Fibroblast of pulmonary artery (primary cell): ENCODE results near the gene SUMF2.
"Not testable (repeated sequence)": the region's sequence is repeated elsewhere in the genome, so short reads cannot be mapped to it uniquely, and the experiment has no call there.

ENCODE experiments used
- DNase-seq: peaks from one replicate; pipeline ENCODE4 v3.0.0-alpha.2; 2010; ENCODE audit warnings: low read depth
- H3K4me3 ChIP-seq: replicated peaks from 2 replicates; pipeline ENCODE4 v1.5.1; 2011; ENCODE audit warnings: low read depth, mild to moderate bottlenecking, control low read depth, low read length, moderate library complexity
- TF ChIP-seq, protein P1 (sequence below): IDR thresholded peaks from 2 replicates; pipeline ENCODE4 v1.5.1; 2011; ENCODE audit warnings: mild to moderate bottlenecking, control low read depth, low read length, inconsistent platforms; ENCODE audit errors: missing control alignments

Gene SUMF2

DNA sequence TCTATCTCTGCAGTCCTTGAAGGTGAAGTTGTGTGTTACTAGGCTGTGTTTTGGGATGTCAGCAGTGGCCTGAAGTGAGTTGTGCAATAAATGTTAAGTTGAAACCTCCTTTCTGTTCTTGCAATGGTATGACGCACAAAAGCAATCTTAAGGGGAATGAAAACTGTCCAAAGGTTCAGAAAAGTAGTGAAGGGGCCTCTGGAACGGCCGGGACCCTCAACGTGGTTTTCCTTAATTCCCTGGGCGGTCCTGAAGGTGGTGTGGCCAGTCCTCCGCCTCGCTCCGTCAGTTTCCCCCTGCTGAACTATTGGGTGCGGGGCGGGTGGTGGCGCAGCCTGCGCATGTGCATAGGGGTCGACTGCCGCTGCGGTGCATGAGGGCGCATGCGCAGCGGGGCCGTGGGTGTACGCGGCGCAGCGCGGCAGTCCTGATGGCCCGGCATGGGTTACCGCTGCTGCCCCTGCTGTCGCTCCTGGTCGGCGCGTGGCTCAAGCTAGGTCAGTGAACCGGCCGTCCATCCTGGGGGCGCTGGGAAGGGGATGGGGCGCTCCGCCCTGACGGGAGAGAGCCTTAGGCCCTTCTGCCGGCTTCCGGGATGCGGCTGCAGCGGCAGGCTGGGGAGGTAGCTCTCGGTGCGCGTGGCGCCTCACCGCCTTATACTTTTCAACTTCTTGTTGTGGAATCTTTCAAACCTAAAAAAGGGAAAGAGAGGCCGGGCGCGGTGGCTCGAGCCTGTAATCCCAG is at the start of gene SUMF2:
Gene SUMF2 (plus strand): TSS at position 405 of the 744 bp plus-strand sequence. CDS start 26 bp downstream, at position 431.
- H3K4me3 ChIP-seq, result peak within 1 kb of the TSS; percentile 92
- DNase-seq, result peak; percentile 88
- TF ChIP-seq, protein P1, sequence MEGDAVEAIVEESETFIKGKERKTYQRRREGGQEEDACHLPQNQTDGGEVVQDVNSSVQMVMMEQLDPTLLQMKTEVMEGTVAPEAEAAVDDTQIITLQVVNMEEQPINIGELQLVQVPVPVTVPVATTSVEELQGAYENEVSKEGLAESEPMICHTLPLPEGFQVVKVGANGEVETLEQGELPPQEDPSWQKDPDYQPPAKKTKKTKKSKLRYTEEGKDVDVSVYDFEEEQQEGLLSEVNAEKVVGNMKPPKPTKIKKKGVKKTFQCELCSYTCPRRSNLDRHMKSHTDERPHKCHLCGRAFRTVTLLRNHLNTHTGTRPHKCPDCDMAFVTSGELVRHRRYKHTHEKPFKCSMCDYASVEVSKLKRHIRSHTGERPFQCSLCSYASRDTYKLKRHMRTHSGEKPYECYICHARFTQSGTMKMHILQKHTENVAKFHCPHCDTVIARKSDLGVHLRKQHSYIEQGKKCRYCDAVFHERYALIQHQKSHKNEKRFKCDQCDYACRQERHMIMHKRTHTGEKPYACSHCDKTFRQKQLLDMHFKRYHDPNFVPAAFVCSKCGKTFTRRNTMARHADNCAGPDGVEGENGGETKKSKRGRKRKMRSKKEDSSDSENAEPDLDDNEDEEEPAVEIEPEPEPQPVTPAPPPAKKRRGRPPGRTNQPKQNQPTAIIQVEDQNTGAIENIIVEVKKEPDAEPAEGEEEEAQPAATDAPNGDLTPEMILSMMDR, result peak; percentile 5

GRCh38 chr7:56017015-56017414 is 47.1 kb upstream of the SUMF2 start:
- not testable (repeated sequence) for H3K4me3 ChIP-seq
- peak; percentile 25 for DNase-seq

DNA sequence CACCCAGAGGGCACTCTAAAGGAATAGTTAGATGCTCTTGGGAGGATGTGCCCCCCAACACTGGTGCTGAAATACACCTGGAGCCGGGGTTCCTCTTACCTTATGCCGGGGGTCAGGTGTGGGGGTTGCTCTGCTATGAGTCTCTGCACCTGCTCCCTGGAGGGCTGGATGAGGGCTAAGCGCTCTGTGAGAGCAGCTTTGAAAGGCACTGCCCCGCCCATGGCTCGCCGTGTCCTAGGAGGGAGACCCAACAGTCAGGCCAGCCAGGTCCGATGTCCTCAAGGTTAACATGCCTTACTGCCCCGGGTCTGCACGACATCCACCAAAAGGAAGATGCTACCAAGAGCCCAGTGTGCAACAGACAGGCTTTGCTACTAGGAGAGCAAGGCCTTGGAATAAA is 44.6 kb upstream of the SUMF2 start:
- H3K4me3 ChIP-seq, result no peak overlapping the region
- TF ChIP-seq, protein P1, result no peak
- no peak for DNase-seq

DNA sequence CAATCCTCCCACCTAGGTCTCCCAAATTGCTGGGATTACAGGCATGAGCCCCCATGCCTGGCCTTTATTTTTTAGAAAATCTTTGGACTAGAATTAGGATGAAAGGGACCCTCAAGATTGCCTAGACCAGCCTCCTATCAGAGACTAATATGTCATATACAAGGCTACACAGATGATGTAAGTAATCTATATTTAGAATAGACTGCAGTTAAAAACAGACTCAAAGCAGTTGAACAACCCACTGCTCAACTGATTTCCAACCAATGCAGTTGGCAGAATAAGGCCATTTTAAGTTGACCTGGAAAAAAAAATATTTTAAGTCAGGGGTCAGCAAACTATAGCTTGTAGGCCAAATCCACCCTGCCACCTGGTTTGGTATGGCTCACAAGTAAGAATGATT is 40.6 kb upstream of the SUMF2 start:
- no peak for DNase-seq
- H3K4me3 ChIP-seq, result no peak overlapping the region
- TF ChIP-seq, protein P1, result no peak

GRCh38 chr7:56026538-56026937 is 37.5 kb upstream of the SUMF2 start:
- H3K4me3 ChIP-seq, result no peak overlapping the region
- TF ChIP-seq, protein P1, result no peak
- DNase-seq, result no peak

DNA sequence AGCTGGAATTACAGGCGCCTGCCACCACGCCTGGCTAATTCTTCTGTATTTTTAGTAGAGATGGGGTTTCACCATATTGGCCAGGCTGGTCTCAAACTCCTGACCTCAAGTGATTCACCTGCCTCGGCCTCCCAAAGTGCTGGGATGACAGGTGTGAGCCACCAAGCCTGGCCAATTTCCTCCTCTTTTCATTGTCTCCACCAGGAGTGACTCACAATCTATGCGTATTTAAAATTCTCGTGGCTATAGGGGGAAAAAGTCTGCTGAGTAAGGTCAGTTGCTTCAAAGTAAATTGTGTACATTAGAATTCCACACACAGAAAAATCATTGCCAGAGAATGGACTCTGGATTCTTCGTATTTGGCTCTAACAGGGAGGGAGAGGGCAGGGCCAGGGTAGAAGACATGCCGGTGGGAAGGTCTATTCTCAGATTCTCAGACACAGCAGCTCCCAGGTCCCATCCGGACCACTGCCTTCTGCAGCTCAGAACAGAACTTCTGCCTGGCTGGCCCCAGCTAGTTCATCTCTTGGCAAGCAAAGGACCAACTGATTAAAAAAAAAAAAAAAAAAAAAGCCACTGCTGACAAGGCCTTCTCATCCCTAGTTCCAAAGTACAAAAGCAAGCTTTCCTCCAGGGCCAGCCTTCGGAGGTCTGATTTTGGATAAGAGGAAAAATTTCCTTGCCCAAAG is 35.0 kb upstream of the SUMF2 start:
- TF ChIP-seq, protein P1, result no peak
- DNase-seq, result peak; percentile 20
- no peak overlapping the region for H3K4me3 ChIP-seq

- DNase-seq, result no peak
- no peak overlapping the region for H3K4me3 ChIP-seq
- TF ChIP-seq, protein P1, result no peak
Measured at GRCh38 chr7:56030340-56030739, 33.7 kb upstream of the SUMF2 start.

DNA sequence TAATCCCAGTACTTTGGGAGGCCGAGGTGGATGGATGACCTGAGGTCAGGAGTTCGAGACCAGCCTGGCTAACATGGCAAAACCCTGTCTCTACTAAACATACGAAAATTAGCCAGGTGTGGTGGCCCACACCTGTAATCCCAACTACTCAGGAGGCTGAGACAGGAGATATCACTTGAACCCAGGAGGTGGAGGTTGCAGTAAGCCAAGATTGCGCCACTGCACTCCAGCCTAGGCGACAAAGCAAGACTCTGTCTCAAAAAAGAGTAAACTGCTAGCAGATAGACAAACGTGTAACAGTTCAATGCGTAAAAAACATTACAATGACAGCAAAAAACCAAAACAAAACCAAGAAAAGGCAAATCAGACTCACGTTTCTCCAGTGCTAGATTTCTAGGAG is 32.5 kb upstream of the SUMF2 start:
- not testable (repeated sequence) for H3K4me3 ChIP-seq, DNase-seq

DNA sequence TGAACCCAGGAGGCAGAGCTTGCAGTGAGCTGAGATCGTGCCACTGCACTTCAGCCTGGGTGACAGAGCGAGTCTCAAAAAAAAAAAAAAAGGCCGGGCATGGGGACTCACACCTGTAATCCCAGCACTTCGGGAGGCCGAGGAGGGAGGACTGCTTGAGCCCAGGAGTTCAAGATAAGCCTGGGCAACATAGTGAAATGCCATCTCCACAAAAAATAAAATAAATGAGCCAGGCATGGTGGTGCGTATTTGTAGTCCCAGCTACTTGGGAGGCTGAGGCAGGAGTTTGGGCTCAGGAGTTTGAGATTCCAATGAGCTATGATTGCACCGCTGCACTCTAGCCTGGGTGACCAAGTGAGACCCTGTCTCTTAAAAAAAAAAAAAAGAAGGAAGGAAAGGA is 31.5 kb upstream of the SUMF2 start:
- DNase-seq, H3K4me3 ChIP-seq: not testable (repeated sequence)
